SU-DHL-6 (cell line): Measurements from ENCODE around the gene CBX1.

ENCODE experiments used
- H2AFZ ChIP-seq: fragments of 200-600 bp; sonication (generic); 2 replicates; pipeline ENCODE4 v1.6.1; 2014; ENCODE audit warnings: low read depth, mild to moderate bottlenecking, moderate library complexity, mixed read lengths, antibody characterized with exemption, low read length; ENCODE audit not compliant: severe bottlenecking
- H3F3A ChIP-seq: fragments of 200-600 bp; shearing (Covaris generic); 2 replicates; pipeline ENCODE4 v1.6.0; 2016; ENCODE audit warnings: antibody characterized with exemption, mild to moderate bottlenecking; ENCODE audit not compliant: insufficient read depth
- H3K27ac ChIP-seq: fragments of 200-600 bp; sonication (generic); 2 replicates; pipeline ENCODE4 v1.5.1; 2016; ENCODE audit warnings: low read depth, mild to moderate bottlenecking, low read length, moderate library complexity, mixed read lengths
- H3K27me3 ChIP-seq: fragments of 200-600 bp; sonication (generic), shearing (Covaris generic); 2 replicates; pipeline ENCODE4 v1.6.0; 2014; ENCODE audit warnings: mild to moderate bottlenecking, low read length
- H3K36me3 ChIP-seq: fragments of 200-600 bp; sonication (generic); 2 replicates; pipeline ENCODE4 v1.6.1; 2014; ENCODE audit warnings: mild to moderate bottlenecking, low read length, mixed read lengths
- H3K4me2 ChIP-seq: fragments of 300-600, 200-600 bp; shearing (Covaris generic), sonication (generic); 2 replicates; pipeline ENCODE4 v1.6.0; 2014; ENCODE audit warnings: low read length, low read depth, mild to moderate bottlenecking; ENCODE audit not compliant: poor library complexity, severe bottlenecking
- H3K4me3 ChIP-seq: fragments of 200-600 bp; sonication (generic); 2 replicates; pipeline ENCODE4 v1.5.1; 2014; ENCODE audit warnings: antibody characterized with exemption, low read length, mild to moderate bottlenecking, mixed read lengths; ENCODE audit not compliant: insufficient read depth, poor library complexity, severe bottlenecking
- H3K79me2 ChIP-seq: fragments of 200-600 bp; sonication (generic); 2 replicates; pipeline ENCODE4 v1.6.1; 2014; ENCODE audit warnings: mild to moderate bottlenecking, low read length, moderate library complexity; ENCODE audit not compliant: insufficient read depth
- H3K9ac ChIP-seq: fragments of 200-600 bp; sonication (generic); 2 replicates; pipeline ENCODE4 v1.7.0; 2014; ENCODE audit warnings: mild to moderate bottlenecking, low read length
- H3K9me2 ChIP-seq: fragments of 200-600 bp; sonication (generic); replicated peaks from 2 replicates; pipeline ENCODE4 v1.6.1; 2014; ENCODE audit warnings: low read length; ENCODE audit not compliant: insufficient read depth
- H3K9me3 ChIP-seq: fragments of 200-600 bp; sonication (generic); 2 replicates; pipeline ENCODE4 v1.6.1; 2014; ENCODE audit warnings: low read length, mixed read lengths; ENCODE audit not compliant: insufficient read depth
- H4K20me1 ChIP-seq: fragments of 200-600 bp; sonication (generic); 2 replicates; pipeline ENCODE4 v1.6.1; 2014; ENCODE audit warnings: low read depth, mild to moderate bottlenecking, antibody characterized with exemption, low read length, moderate library complexity, mixed read lengths
- CTCF ChIP-seq: fragments of 200-600 bp; sonication (generic); IDR thresholded peaks from one replicate; pipeline ENCODE4 v1.5.1; 2017; ENCODE audit warnings: antibody characterized with exemption, mild to moderate bottlenecking, low read length, moderate library complexity; ENCODE audit not compliant: insufficient read depth, poor library complexity, severe bottlenecking
- EZH2phosphoT487 ChIP-seq: fragments of 200-600 bp; sonication (generic), shearing (Covaris generic); conservative IDR thresholded peaks from 2 replicates; pipeline ENCODE4 v1.6.1; 2018; ENCODE audit warnings: mild to moderate bottlenecking, antibody characterized with exemption, low read length, moderate library complexity, mixed read lengths

Gene CBX1

GRCh38 chr17:48127371-48128051 lies 26.2 kb upstream of the CBX1 start:
- no peaks in the 10 kb centered on the region for H3K27me3 ChIP-seq
- no peak overlapping the region for H3K4me2 ChIP-seq
- no peak overlapping the region for H2AFZ ChIP-seq
- no peaks in the 10 kb centered on the region for H3K9me3 ChIP-seq
- H3K36me3 ChIP-seq, result no peaks in the 10 kb centered on the region
- no peaks in the 10 kb centered on the region for H3K9me2 ChIP-seq
- no peak overlapping the region for H3K9ac ChIP-seq
- TF ChIP-seq CTCF (no peak), EZH2phosphoT487 (no peak)
- H3K4me3 ChIP-seq, result no peak overlapping the region
- no peaks in the 10 kb centered on the region for H3K79me2 ChIP-seq
- no peak overlapping the region for H3K27ac ChIP-seq
- H3F3A ChIP-seq, result no peaks in the 10 kb centered on the region
- H4K20me1 ChIP-seq, result no peaks in the 10 kb centered on the region

DNA sequence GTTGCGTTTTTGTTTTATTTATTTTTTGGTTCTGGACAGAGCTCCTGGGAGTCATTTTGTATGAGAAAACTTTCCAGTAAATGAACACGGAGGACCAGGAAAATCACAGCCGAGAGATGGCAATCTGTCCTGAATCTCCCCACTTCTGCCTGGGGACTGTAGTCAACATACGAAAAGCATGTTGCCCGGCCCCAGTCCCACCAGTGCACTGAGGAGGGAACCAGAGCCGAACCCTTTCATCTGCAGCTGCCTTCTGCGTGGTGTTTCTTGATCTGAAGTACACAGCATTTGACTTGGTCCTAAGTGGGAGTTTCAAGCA lies 25.2 kb upstream of the CBX1 start:
- Histone ChIP-seq H3K27ac (no peak overlapping the region), H4K20me1 (no peaks in the 10 kb centered on the region), H3K27me3 (no peaks in the 10 kb centered on the region), H3K9ac (no peak overlapping the region), H3K9me2 (no peaks in the 10 kb centered on the region), H3K4me2 (no peak overlapping the region), H3K36me3 (no peaks in the 10 kb centered on the region), H3K79me2 (no peaks in the 10 kb centered on the region), H3K4me3 (no peak overlapping the region), H3K9me3 (no peaks in the 10 kb centered on the region), H3F3A (no peaks in the 10 kb centered on the region), H2AFZ (no peak overlapping the region)
- no peak for TF ChIP-seq CTCF
- TF ChIP-seq EZH2phosphoT487, result no peak

GRCh38 chr17:48125829-48126531 lies 24.7 kb upstream of the CBX1 start:
- H3K27me3 ChIP-seq, result no peaks in the 10 kb centered on the region
- TF ChIP-seq EZH2phosphoT487 (no peak), CTCF (no peak)
- no peaks in the 10 kb centered on the region for H3K9me2 ChIP-seq
- H3K9me3 ChIP-seq, result no peaks in the 10 kb centered on the region
- H3K79me2 ChIP-seq, result no peaks in the 10 kb centered on the region
- H3K9ac ChIP-seq, result no peak overlapping the region
- H4K20me1 ChIP-seq, result no peaks in the 10 kb centered on the region
- no peaks in the 10 kb centered on the region for H3F3A ChIP-seq
- no peak overlapping the region for H3K4me2 ChIP-seq
- no peak overlapping the region for H3K4me3 ChIP-seq
- no peak overlapping the region for H3K27ac ChIP-seq
- H3K36me3 ChIP-seq, result no peaks in the 10 kb centered on the region
- H2AFZ ChIP-seq, result no peak overlapping the region
